A172 (cell line): ENCODE measurements around the gene ZDHHC13. TPM values are rescaled to one million over a fixed set of nuclear protein-coding genes. Genes with fewer than 3 reads are reported as not detected.
A peak's percentile ranks its signal among the peaks of the same experiment; 100 is the strongest.

Experiments used
- DNase-seq: peaks from one replicate; pipeline ENCODE4 v3.0.0-alpha.2; 2015; ENCODE audit warnings: low spot score
- total RNA-seq: library from RNA; depleted of rRNA; stranded (reverse); fragments of >200 nt; shearing (Covaris generic); gene quantifications from 2 replicates; pipeline ENCODE4 v1.2.3, GENCODE V29; 2014

Gene ZDHHC13
- total RNA-seq, 1 experiment from 2014 or later: 37.6 TPM

DNA sequence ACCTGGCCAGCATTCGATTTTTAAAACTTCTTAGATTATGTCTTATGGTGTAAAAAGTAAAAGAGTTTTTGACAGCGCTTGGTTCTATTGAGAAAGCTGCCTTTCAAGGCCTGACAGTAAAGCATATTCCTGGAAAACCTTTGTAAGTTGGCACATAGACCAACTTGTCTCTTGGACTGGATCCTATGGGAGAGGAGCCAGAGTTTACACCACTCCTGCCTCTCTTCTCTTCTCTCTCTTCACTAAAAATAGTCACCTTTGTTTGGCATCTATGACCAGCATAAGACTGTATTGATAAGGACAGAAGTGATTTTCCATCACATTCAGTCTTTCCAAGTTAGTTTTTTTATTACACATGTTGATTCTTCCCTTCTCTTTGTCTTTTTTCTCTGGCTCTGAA lies 51.1 kb downstream of the ZDHHC13 start:
- DNase-seq: no peak

DNA sequence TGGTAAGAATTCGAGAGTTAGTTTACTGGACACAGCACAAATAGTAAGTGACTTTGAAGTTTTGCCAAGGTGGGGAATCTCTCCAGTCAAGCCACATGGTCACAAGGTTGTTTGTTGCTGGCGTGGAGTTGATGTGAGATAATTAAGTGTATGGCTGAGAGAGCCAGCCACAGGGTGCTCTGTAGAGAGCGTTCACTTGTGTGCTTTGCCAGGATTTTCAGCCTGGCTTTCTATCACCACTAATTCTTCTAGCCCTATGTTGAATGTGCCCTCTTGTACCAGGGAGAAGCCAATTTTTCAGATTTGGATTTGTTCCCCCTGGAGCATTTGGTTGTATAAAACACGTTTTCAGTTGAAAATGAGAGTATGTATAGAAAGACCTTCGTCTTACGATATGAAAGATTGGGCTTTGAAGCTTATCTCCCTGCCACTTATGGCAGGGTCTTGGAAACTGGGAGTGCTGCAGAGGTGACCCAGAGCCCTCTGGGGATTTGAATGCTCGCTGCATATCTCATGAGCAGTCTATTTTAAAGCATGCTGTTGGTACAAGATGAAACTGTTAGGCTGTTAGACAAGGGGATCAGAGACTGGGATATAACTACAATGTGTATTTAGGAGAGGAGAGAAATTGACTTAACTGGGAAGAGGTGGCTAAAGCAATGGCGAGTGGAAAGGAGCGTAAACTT lies 56.2 kb downstream of the ZDHHC13 start:
- DNase-seq: no peak

DNA sequence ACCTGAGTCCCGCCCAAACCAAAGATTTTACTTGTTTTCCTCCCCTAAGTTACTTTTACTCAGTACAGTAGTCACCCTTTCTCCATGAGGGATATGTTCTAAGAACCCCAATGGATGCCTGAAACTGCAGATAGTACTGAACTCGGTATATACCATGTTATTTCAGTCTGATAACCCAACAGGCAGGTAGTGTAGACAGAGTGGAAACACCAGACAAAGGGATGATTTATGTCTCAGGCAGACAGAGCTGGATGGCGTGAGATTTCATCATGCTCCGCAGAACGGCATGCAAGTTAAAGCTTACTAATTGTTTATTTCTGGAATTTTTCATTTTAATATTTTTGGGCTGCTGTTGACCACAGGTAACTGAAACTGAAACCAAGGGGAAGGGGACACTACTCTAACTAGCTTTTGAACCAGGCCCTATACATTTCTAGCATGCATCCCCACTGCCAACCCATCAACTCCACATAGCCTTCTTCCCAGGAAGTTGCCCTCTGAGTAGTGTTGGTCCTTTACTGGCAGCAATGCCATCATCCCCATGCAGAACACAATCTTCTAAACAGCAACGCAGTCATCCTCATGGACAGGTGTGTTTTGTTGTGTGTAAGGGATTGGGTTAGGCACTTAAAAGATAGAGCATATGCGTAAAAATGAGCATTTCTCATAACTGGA lies 57.1 kb downstream of the ZDHHC13 start:
- DNase-seq: no peak

DNA sequence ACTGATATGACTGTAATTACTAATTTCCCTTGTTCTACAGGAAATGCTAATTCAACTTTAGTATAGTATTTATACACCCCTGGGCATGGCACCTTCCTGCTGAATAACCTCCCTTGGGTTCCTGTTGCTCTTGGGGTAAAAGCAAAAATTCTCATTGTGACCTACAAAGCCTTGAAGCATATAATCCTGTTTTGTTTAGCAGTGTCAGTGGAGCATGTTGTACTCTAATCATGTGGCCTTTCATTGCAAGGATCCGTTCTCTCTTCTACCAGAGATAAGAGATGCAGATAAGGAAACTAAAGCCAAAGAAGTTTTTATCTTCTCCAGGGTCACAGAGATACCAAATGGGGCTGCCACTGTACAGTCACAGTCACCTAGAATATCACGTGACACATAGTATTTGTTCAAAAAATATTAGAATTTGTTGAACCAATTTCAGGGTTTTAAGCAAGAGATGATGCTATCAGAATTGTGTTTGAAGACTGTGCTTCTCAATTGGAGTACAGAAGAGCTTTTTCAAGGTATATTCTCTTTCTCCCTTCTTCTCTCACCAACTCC lies 59.7 kb downstream of the ZDHHC13 start:
- DNase-seq: no peak

DNA sequence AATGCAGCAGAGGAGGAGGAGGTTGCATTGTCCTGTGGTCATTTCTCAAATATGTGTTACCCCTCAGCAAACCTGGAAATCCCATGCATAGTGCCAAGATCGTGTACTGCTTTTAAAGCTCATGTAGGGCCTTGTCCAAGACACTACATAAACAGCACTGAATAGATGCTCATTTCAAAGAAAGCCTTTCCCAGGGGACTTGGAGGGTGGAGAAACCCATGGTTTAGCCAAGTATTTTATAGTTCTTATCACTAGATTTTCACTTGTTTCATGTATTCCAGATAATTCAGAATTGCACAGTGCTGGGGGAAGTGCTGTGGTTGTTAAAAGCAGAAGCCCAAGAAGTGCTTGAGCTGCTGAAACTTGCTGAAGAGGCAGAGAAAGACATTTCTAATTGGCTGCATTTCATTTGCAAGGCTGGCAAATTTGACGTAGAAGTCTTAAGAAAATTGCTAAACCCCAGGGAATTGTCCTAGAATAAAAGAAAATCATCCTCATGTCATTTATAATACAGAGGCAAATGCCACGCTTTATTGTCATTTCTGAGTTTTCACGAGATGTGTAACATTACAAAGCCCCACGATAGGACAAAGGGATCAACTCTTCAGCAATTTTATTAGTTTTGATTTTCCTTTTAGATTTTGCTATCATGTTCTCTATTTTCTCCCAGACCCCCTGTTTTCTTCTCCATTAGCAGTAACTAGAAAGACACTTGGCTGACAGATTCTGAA lies 64.7 kb downstream of the ZDHHC13 start:
- DNase-seq: no peak

DNA sequence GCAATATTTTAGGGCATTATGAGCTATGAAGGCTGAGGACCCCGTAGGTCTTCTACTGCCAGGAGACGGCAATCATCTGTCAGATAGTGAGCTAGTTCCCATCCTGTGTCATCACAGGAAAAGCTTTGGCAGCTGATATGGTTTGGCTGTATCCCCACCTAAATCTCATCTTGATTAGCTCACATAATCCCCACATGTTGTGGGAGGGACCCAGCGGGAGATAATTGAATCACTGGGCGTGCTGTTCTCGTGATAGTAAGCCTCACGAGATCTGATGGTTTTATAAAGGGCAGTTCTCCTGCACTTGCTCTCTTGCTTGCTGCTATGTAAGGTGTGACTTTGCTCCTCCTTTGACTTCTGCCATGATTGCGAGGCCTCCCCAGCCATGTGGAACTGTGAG lies 66.7 kb downstream of the ZDHHC13 start:
- DNase-seq: no peak

DNA sequence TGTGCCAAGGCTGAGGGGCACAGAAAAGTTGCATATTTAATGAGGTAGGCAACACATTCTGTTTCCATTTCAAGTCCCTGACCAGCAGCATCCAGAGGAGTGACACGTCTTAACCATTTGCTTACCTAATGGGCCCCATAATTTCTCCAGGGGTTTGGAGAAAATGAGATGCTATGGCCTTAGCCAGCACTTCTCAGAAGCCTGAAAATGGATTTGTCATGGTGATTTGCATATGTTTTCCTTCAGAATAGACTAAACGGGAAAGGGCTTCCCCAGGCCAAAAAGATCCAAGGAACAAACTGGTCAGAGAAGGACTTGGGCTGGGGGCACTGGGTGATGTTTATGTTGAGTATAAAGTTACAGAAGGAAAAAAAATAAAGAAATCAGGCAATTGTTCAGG lies 68.1 kb downstream of the ZDHHC13 start:
- no peak for DNase-seq

DNA sequence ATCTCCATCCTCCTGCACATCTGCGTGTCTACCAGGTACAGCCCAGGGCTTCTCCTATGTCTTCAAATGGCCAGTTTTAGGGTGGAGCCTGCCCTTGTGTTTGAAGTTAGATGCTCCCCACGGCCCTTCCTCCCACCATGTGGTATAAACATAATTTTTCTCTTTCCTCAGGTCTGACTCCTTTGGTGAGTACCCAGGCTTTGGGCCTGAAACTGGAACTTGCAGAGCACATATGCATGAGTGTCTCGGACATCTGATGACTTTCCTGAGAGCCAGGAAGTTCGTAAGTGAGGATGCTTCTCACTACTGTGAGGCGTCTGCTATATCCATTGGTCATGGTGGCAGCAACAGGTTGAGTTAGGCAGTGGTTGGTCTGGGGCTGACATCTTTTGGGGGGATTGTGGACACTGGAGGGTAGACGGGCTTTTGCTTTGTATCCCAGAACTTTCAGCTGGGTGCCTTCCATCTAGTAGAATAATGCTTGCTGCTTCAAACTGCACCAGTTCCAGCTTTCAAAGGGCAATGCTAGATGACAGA lies 68.6 kb downstream of the ZDHHC13 start:
- DNase-seq: no peak

DNA sequence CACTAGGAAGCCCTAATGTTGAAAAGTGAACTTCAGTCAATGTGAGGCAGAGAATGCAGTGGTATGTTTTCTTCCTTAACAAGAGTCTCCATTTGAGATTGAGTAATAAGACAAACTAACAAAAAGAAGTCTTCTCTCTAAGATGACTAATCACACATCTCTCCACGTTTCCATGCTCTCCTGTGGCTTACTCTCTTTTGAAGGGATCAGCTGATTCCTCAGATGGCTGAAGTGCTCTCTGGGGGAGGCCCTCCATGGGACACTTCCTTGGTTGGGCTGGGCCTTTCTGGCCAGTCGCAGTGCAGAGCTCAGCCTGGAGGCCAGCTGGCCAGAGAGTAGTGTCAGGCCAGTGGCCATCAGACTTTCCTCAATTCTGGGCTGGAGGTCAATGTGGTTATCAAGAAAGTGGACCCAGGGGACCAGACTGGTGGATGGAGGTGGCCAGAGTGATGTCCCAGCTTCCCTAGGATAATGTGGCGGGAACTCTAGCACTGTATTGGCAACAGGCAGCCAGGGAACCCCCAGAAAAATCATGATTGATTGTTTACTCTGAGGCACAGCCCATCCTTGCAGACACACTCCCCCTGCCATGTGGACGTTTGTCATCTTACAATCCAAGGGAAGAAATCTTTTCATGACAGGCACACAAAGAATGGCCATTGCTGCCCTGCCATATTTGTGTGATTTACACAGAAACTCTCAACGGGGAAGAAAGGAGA lies 70.3 kb downstream of the ZDHHC13 start:
- DNase-seq: peak; percentile 27

DNA sequence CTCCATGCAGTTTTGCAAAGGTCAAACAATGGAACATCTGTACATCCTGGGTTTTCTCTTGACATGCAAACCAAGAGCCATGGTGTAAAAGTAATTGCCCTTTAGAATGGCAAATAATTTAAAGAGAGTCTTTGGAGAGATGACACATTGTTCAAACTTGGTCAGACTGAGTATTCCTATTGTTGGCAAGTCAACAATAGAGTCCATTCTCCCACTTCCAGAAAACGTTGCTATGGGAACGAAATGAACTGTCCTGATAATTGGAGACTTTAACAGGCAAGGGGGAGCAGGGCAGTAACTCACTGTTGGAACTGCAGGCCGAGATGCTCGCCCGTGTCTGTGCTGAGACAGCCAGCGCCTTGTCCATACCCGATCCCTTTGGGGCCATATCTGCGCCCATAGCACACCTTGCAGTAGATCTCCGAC lies 70.9 kb downstream of the ZDHHC13 start:
- DNase-seq: no peak

DNA sequence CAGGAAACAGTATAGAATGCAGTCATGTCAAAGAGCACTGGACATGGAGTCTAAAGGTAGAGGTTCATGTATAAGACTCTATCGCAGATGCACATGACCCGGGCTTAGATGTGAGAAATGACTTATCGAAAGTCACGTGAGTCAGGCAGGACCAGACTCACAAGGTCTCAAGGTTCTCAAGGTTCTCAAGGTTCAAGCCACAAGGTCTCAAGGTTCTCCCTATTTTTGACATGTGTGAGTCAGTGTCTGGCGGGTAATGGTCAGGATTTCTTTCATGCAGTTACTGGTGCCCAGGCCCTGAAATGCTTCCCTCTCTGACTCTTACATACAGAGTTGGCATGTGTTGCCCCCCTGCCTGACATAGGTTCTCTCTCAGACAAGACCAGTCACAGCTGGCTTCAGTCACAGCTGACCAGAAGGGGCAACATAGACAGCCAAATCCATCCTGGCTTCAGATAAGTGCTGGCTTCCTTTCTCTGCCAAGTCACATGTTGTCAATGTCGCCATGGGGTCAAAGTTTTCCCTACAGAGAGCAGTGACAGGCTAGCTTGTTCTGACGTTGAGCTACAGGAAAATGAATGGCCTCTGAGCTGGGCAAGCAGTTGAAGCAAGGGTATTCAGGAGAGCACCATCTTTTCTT lies 74.7 kb downstream of the ZDHHC13 start:
- DNase-seq: no peak

DNA sequence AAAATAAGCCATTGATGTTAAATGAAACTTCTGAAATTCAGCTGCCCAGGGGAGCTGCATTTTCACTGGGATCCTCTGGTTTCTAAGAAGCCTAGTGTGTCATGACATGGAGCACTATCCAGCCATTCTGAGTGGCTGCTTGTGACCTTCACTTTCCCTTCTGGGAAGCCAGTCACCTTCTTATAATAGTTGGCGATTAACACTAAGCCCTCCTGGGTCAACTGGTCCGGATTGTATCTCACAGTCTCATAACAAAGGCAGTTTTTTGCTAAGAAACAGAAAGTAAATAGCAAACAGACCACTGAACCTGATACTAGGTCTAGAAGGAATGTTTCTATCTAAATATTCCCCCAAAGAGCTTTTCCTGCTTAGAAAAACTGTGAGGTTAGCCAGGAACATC lies 76.9 kb downstream of the ZDHHC13 start:
- no peak for DNase-seq

DNA sequence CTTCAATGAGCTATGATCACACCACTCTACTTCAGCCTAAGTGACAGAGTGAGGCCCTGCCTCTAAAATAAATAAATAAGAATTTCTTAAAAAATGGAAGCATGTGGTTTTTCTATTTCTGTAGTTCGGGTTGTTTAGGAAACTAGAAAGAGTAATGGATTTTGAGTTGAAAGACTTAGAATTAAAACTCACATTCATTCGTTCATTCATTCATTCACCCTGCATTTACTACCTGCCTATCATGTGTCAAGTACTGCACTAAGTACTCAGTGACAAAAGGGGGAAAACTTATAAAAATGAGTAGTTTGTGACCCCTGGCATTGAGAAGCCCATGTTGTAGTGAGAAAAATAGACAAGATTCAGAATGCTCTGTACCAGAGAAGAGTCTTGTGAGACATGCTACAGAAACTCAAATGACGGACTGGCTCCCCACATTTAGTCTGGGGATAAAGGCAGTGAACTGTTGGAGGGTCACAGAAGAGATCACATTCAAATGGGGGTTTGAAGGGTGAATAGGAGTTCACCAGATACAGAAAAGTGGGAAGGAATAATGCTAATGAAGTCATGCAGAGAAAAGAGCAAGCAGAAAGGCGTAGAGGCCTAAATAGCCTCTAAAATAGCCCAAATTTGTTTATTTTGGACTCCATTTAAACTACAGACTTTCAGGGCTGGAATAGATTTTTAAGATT lies 77.8 kb downstream of the ZDHHC13 start:
- no peak for DNase-seq

DNA sequence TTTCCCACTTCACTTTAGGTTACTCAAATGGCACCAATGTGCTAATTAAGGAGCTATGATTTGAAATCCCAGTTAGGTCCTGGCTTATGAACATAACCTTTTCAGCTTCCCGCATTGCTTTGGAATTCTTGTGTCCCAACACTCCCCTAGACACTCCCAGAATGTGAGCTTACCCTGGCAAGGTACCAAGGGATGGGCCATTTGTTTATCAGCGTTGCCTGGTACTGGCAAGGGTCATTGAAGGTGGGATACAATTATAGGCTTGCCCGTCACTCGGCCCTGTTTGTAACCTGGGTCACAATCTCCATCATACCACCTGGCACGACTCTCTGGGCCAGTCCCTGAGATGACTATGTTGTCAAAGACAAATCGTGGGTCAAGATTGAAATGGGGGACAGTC lies 79.5 kb downstream of the ZDHHC13 start:
- no peak for DNase-seq

DNA sequence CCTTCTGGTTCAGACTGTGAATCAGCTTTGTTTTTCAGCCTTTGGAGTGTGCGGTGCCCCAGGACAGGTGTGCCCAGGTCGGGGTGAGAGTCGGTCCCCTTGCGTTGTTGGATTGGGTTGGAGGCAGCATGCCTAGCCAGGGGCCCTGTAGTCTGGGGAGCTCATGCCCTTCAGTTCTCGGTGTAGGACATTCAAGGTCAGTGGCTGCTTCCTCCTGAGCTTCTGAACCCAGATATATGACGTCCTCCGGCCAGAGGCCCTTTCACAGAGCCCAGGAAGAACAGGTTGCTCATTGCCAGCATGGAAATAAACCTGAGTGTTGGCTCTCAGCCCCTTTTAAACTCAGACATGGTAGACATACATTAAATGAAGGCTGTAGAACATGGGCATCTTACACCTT lies 82.1 kb downstream of the ZDHHC13 start:
- no peak for DNase-seq

DNA sequence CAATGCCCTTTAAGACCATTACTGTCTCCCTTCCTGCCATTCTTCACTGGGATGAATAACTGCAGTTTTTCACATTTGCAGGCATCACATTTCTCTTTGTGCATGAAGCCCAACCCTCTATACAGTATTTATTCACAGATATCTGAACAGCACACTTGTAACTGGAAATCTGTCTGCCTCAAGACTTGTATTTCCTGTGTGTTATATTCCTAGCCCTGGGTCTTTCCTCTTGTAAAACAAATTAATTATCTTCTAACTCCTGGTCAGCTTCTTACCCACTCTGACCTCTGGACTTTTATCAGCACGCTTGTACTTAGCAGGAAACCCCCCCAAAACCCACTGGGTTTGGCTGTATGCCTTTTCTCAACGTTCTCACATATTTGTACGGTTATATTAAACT lies 82.8 kb downstream of the ZDHHC13 start:
- DNase-seq: no peak

DNA sequence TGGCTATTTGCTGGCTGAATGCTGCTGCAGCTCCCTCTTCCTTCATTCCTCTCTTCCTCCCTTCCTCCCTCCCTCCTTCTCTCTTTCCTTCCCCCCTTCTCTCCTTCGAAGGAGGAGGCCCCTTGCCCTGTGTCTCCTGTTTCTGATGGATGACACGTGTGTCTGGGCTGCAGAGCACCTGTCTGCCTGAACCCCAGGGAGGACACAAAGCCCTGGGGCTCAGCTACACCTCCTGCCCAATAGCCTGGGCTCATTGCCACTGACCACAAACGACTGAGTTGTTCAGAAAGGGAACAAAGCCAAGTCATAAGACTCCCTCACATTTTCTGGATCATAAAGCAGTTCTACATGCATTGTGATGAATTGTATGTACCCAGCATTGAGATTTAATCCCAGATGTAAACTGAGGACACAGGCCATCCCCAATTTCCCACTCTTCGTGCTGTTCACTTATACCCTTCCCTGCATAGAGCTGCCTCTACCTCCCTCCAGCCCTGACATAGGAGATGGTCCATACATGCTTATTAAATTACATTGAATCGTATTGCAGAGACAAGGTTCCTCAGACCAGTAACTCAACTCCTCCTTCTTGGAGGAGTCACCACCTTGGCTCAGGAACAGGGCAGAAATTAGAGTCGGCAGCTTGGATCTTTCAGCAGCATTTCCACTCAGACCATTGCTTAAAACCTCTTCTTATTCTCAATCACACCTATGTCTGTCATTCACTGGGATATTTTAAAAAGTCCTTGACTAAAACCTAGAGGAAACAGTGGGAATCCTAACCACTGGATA lies 83.6 kb downstream of the ZDHHC13 start:
- DNase-seq: peak; percentile 82

DNA sequence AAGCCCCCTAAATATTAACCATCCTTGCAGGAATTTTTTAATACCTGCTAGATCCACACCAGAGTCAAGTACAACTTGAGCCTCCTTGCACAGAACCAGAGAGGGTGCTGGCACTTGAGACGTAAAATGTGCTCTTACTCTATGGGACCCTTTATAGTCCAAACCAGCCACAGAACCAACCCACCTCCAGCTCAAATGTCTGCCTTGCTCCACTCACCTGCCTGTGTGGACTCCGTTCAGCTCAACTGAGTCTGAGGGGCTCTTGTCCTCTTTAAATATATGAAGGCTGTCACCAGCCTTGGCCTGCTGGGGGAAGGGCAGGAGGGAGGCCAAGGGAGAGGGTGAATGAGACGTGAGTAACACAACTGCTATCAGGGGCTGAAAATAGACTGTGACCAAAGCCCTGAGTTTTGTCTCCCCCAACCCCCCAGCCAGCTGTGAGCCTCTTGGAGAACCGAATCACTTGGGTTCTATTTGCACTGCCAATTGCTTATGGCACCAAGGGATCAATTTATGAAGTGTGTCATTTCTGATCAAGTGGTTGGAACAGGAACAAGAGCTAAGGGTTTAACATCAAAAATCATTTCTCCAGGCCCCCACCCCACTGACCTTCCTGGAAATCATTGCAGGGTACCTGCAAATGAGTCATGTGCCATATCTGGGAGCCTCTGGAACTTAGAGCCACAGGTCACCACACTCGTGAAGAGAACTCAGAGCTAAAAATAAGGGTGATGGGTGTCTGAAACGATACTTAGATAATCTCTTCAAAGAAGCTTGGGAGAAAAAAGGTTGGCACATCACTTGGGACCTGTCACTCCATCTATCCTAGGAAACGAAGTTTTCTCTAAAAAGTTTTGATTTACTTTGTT lies 85.0 kb downstream of the ZDHHC13 start, which contains the start of gene CSRP3:
CSRP3 (minus strand) TSS at position 247 of the 869 bp plus-strand sequence. CDS start 9,535 bp downstream, outside the sequence.
- peak; percentile 35 for DNase-seq

DNA sequence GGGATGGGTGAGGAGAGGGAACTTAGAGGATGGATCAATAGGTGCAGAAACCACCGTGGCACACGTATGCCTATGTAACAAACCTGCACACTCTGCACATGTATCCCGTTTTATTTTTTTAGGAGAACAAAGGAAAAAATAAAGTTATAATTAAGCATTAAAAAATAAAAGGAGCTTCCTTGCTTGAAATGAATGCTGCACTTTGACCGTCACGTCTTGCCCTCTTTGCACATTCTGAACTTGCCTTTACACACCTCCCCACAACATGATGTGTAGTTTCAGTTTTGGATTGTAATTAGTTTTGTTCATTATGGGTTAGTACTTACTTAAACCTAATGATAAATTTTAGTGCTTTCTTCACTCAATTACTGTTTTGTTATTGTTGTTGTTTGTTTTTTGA lies 87.9 kb downstream of the ZDHHC13 start:
- DNase-seq: no peak
